ENCODE measurements around the gene GRIK4.

Gene GRIK4

DNA sequence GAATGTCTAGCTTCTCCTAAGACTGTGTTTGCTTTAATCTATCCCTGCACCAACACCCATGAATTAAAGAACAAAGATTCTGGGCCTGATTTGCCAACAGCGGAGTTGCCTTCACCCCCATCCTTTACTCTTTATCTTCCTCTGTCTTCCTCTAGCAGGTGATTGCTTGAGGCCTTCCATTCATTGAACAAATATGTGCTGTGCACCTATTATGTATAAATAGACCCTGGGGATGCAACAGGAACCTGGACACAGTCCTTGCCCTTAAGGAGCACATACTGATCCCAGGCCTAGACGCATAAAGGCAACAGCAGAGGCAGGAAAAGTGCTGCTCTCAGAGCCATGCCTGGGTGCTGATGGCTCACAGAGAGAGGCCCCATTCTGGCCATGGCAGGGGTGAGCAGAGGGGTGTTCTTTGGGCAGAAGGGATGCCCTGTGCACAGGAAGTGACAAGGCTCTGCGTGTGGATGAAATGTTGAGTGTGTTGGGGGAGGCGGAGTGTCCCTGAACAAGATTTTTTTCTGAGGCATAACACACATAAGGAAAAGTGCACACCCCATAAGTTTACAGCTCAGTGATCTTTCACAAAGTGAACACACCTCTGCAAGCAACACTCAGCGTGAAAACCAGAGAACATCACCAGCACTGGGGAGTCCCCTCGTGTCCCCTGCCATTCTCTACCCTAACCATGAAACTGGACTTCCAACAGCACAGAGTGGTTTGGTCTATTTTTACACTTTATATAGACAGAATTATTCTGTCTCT lies 145.9 kb downstream of the GRIK4 start:
- TF ChIP-seq CTCF (conservative IDR thresholded peaks at IDR 0.05; ENCODE audit: low read length) = no peak
- DNase-seq (ENCODE audit: low read depth) = no peak
- no peak overlapping the region for H3K4me3 ChIP-seq (ENCODE audit: low read length)

DNA sequence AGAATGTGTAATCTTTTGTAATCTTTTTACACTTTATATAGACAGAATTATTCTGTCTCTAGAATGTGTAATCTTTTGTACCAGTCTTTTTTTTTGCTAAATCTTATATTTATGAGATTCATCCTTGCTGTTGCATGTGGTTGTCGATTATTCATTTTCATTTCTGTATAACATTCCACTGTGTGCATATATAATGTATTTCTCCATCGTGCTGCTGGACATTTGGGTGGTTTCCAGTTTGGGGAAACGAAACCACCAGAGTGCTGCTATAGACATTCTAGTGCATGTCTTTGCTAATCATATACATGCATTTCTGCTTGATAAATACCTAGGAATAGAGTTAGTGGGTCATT lies 146.5 kb downstream of the GRIK4 start:
- no peak overlapping the region for H3K4me3 ChIP-seq (ENCODE audit: low read length)
- TF ChIP-seq CTCF (conservative IDR thresholded peaks at IDR 0.05; ENCODE audit: low read length) = no peak
- DNase-seq (ENCODE audit: low read depth) = no peak

GRCh38 chr11:120659076-120659475 lies 147.5 kb downstream of the GRIK4 start:
- no peak for TF ChIP-seq CTCF (conservative IDR thresholded peaks at IDR 0.05; ENCODE audit: low read length)
- DNase-seq (ENCODE audit: low read depth) = no peak
- H3K4me3 ChIP-seq (ENCODE audit: low read length) = no peak overlapping the region

DNA sequence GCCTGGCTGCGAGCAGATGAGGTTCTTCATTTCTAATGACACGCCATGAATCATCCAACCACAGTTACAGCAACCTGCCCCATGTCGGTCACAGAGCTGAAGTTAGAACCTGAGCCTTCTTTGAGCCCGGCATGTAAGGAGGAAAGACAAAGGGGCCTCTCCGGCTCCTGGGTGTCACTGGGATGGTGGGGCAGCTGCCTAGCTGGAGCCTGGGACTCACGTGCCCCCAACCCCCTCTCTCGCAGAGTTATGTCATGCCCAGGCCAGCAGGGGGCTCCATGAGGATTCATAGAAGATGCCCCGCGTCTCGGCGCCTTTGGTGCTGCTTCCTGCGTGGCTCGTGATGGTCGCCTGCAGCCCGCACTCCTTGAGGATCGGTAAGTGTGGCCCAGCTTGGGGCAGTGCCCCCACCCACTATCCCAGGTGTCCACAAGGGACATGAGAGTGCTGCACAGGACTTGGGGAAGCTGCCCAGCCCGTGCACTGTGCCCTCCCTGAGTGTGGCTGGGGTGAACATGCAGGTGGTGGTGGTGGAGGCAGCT lies 148.5 kb downstream of the GRIK4 start:
- no peak for DNase-seq (ENCODE audit: low read depth)
- no peak overlapping the region for H3K4me3 ChIP-seq (ENCODE audit: low read length)

DNA sequence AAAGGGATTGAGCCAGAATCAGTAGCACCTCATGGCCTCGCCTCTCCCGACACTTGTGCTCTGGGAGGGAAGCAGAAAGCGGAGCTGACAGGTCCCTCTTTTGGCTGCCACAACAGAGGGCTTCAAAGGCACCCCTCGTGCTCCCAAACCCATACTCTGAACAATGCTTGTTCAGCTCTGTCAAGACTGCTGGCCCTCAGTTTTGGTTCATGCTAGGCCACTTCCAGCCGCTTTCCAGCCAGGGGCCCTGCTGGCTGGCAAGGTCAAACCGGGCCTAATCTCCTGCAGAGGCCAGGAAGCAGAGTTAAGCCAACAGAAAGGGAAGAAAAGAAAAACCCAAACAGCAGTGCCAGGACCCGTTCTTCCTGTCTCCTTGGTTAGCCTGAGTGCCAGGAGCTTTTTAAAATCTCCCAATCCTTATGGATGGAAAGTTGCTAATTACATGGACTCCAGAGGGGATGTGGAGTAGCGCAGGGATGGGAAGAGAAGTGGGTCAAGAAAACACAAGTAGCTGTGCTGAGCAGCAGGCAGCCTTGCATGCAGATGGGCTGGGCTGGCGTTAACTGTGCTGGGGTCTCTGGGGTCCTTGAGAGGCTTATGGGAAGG lies 150.6 kb downstream of the GRIK4 start:
- no peak for TF ChIP-seq CTCF (conservative IDR thresholded peaks at IDR 0.05; ENCODE audit: low read length)
- DNase-seq (ENCODE audit: low read depth) = no peak
- no peak overlapping the region for H3K4me3 ChIP-seq (ENCODE audit: low read length)

More for the DNA sequence above, 148.5 kb downstream of the GRIK4 start:
- TF ChIP-seq CTCF (conservative IDR thresholded peaks at IDR 0.05; ENCODE audit: low read length) = peak; percentile 42; the same call in 1 of the 2 replicates

- no peak for TF ChIP-seq CTCF (conservative IDR thresholded peaks at IDR 0.05; ENCODE audit: low read length)
- no peak for DNase-seq (ENCODE audit: low read depth)
- no peak overlapping the region for H3K4me3 ChIP-seq (ENCODE audit: low read length)
These were observed 151.6 kb downstream of the GRIK4 start for GRCh38 chr11:120663142-120663541.
